Colonic mucosa (tissue), 4 donors: Measurements from ENCODE around the gene CHMP3. TPM values are rescaled to one million over a fixed set of nuclear protein-coding genes. Genes with fewer than 3 reads are reported as not detected.

ENCODE experiments used
- DNase-seq: peaks from one replicate; pipeline ENCODE4 v3.0.0-alpha.2; 2020
- H3K27ac ChIP-seq: fragments of 200-600 bp; one replicate; pipeline ENCODE4 v1.8.0; 2021
- H3K27me3 ChIP-seq: fragments of 200-600 bp; one replicate; pipeline ENCODE4 v1.8.0; 2021
- H3K36me3 ChIP-seq: fragments of 200-600 bp; one replicate; pipeline ENCODE4 v1.8.0; 2021
- H3K4me1 ChIP-seq: fragments of 200-600 bp; one replicate; pipeline ENCODE4 v1.8.0; 2021; ENCODE audit warnings: mild to moderate bottlenecking
- H3K4me3 ChIP-seq: fragments of 200-600 bp; one replicate; pipeline ENCODE4 v1.8.0; 2021
- H3K9ac ChIP-seq, 2 donors: one replicate each; pipeline ENCODE4 v1.7.0; 2013; ENCODE audit warnings: control low read depth in 2 of 2, low read depth in 2 of 2, low read length in 2 of 2
- H3K9me3 ChIP-seq: fragments of 200-600 bp; one replicate; pipeline ENCODE4 v1.8.0; 2021
- intact Hi-C: fragments of 100-400 bp; cut with DNase I; formaldehyde crosslinking; loops from one replicate; pipeline ENCODE4 v1.14.1; 2022
- total RNA-seq, 2 donors: library from RNA; stranded (reverse); fragmentation: NEBNext Ultra II Directional in 1 of 2; extraction: Animal tissue kit (Norgen Biotek cat#: 25700) in 1 of 2; gene quantifications; one replicate each; pipeline ENCODE4 v1.2.1, GENCODE V29; 2021
- TF ChIP-seq, protein P1 (sequence below): fragments of 200-600 bp; IDR thresholded peaks from one replicate; pipeline ENCODE4 v1.8.0; 2022; ENCODE audit warnings: antibody characterized with exemption, mild to moderate bottlenecking
- donor health status: healthy.
- donor health status: DM: no; HTN: no; CAD: no.
- donor health status: DM: no; HTN: no; CAD: no.

Gene CHMP3
- total RNA-seq, 2 donors from 2014 or later: 115 to 186 TPM

DNA sequence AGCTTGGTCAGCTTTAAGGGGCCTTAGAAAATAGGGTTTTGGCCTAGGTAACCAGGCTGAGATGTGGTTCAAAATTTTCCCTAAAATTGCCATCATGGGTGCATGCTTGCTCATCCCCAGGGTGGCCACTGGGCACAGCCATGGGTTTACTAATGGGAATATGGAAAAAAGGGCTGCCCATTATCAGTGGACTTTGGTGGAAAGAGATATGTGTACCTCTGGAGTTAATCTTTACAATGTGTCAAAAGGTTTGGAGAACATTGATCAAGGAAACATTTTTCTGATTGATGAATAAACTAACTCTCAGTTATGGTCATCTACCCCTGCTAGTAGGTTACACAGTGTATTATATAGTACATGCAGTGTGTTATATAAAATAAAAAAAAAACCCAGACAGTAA lies 109.0 kb downstream of the CHMP3 start:
- H3K36me3 ChIP-seq: peaks cover 28% of the 10 kb centered on the region
- H3K9ac ChIP-seq: no peak overlapping the region
- no peak overlapping the region for H3K4me3 ChIP-seq
- H3K27ac ChIP-seq: no peak overlapping the region
- H3K4me1 ChIP-seq: peaks cover 4% of the 10 kb centered on the region
- intact Hi-C loops: no loop called here
- H3K27me3 ChIP-seq: no peaks in the 10 kb centered on the region
- no peak for DNase-seq
- H3K9me3 ChIP-seq: no peaks in the 10 kb centered on the region
- TF ChIP-seq, protein P1, sequence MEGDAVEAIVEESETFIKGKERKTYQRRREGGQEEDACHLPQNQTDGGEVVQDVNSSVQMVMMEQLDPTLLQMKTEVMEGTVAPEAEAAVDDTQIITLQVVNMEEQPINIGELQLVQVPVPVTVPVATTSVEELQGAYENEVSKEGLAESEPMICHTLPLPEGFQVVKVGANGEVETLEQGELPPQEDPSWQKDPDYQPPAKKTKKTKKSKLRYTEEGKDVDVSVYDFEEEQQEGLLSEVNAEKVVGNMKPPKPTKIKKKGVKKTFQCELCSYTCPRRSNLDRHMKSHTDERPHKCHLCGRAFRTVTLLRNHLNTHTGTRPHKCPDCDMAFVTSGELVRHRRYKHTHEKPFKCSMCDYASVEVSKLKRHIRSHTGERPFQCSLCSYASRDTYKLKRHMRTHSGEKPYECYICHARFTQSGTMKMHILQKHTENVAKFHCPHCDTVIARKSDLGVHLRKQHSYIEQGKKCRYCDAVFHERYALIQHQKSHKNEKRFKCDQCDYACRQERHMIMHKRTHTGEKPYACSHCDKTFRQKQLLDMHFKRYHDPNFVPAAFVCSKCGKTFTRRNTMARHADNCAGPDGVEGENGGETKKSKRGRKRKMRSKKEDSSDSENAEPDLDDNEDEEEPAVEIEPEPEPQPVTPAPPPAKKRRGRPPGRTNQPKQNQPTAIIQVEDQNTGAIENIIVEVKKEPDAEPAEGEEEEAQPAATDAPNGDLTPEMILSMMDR: no peak

- H3K4me1 ChIP-seq: peaks cover 5% of the 10 kb centered on the region
- TF ChIP-seq, protein P1: no peak
- intact Hi-C loops: no loop called here
- DNase-seq: peak; percentile 78
- H3K4me3 ChIP-seq: no peak overlapping the region
- no peaks in the 10 kb centered on the region for H3K9me3 ChIP-seq
- no peak overlapping the region for H3K9ac ChIP-seq
- H3K36me3 ChIP-seq: peaks cover 28% of the 10 kb centered on the region
- H3K27ac ChIP-seq: no peak overlapping the region
- no peaks in the 10 kb centered on the region for H3K27me3 ChIP-seq
These were observed 109.4 kb downstream of the CHMP3 start for GRCh38 chr2:86453836-86454235.

Other genes with a start within 250 kb of the CHMP3 start
- 1 to 10 TPM; 1.8 to 5.7 TPM for gene REEP1, start 225.8 kb downstream of the CHMP3 start, total RNA-seq
- 100 to 1,000 TPM in 1 of 2 donors, 10 to 100 TPM in 1; 35.9 to 101 TPM for gene KDM3A, start 122.1 kb downstream of the CHMP3 start, total RNA-seq
- gene RNF103, start 60.4 kb upstream of the CHMP3 start, total RNA-seq: 10 to 100 TPM; 41.0 to 58.7 TPM
- gene RMND5A, start 156.8 kb upstream of the CHMP3 start, total RNA-seq: 10 to 100 TPM; 63.7 to 72.6 TPM
- 1 to 10 TPM; 1.2 to 1.6 TPM for gene CD8A, start 227.5 kb upstream of the CHMP3 start, total RNA-seq